A549 (cell line): Measurements from ENCODE around the gene C12orf75. TPM values are rescaled to one million over a fixed set of nuclear protein-coding genes. Genes with fewer than 3 reads are reported as not detected.
A peak's percentile ranks its signal among the peaks of the same experiment; 100 is the strongest.

Source experiments
- ATAC-seq, 2 experiments: fragments of 200-7000 bp in 1 of 2; fragments of >200 bp in 1 of 2; cut with Nextera tagmentation in 1 of 2; cut with Tn5 transposase in 1 of 2; 3 replicates each; pipeline versions ENCODE4 v1.8.0 to v1.9.1; 2018 to 2020; ENCODE audit warnings: mild to moderate bottlenecking in 1 of 2, moderate library complexity in 1 of 2
- CTCF ChIA-PET: fragments of 300-600 bp; sonication (Branson Sonifier 250); formaldehyde crosslinking; extraction: SDS; loops from one replicate; lab custom pipeline; 2021; ENCODE audit warnings: antibody characterized with exemption, inconsistent platforms; lab: Yijun Ruan, JAX
- POLR2A ChIA-PET: fragments of 350-600 bp; formaldehyde crosslinking; extraction: SDS; loops from one replicate; lab custom pipeline; 2021; ENCODE audit warnings: antibody characterized with exemption, inconsistent platforms; lab: Yijun Ruan, JAX
- DNase-seq, 2 experiments: peaks; one replicate each; pipeline versions ENCODE4 v3.0.0 to v3.0.0-alpha.2; 2011 to 2016; ENCODE audit warnings: low read depth in 1 of 2, low spot score in 1 of 2
- FAIRE-seq: peaks from 2 replicates; lab custom pipeline; 2011; peaks lifted over from hg19 to GRCh38; lab: Jason Lieb, UNC
- H3K27ac ChIP-seq, 2 experiments: fragments of >200 bp; sonication (Bioruptor Twin); formaldehyde crosslinking; 3 replicates each; pipeline ENCODE4 v1.5.1; 2016 to 2017
- H3K4me1 ChIP-seq: fragments of >200 bp; sonication (Bioruptor Twin); formaldehyde crosslinking; 3 replicates; pipeline ENCODE4 v1.6.1; 2016
- H3K4me2 ChIP-seq: fragments of >200 bp; sonication (Bioruptor Twin); formaldehyde crosslinking; 3 replicates; pipeline ENCODE4 v1.6.1; 2016
- H3K4me3 ChIP-seq: fragments of >200 bp; sonication (Bioruptor Twin); formaldehyde crosslinking; 3 replicates; pipeline ENCODE4 v1.5.1; 2016
- H3K9me3 ChIP-seq: fragments of >200 bp; sonication (Bioruptor Twin); formaldehyde crosslinking; 3 replicates; pipeline ENCODE4 v1.6.1; 2016
- BHLHE40 ChIP-seq: IDR thresholded peaks from 2 replicates; pipeline ENCODE4 v1.6.1; 2012; ENCODE audit warnings: low read depth, low read length, inconsistent platforms
- CBX2 ChIP-seq: fragments of 200-600 bp; sonication (generic); IDR thresholded peaks from 2 replicates; pipeline ENCODE4 v1.6.1; 2016; ENCODE audit warnings: low read depth, mild to moderate bottlenecking, borderline replicate concordance
- CBX8 ChIP-seq: fragments of 200-600 bp; sonication (generic); IDR thresholded peaks from 2 replicates; pipeline ENCODE4 v1.6.1; 2016
- CEBPB ChIP-seq, 2 experiments: fragments of >200 bp in 1 of 2; sonication (Bioruptor Twin) in 1 of 2; formaldehyde crosslinking in 1 of 2; IDR thresholded peaks; 2 replicates each; pipeline ENCODE4 v1.6.1; 2012 to 2016
- EHMT2 ChIP-seq: fragments of 200-600 bp; sonication (generic); IDR thresholded peaks from 2 replicates; pipeline ENCODE4 v1.6.1; 2016; ENCODE audit warnings: antibody characterized with exemption, low read depth, mild to moderate bottlenecking, moderate library complexity
- FOSB ChIP-seq: fragments of 250-450 bp; sonication (Bioruptor Pico); IDR thresholded peaks from 2 replicates; pipeline ENCODE4 v1.5.0; 2020; ENCODE audit warnings: mild to moderate bottlenecking, moderate library complexity
- FOSL2 ChIP-seq, 2 experiments: fragments of 450-650 bp in 1 of 2; fragments of >200 bp in 1 of 2; sonication (Bioruptor Twin) in 1 of 2; formaldehyde crosslinking; IDR thresholded peaks; 2 replicates each; pipeline versions ENCODE4 v1.5.0 to v1.6.1; 2016 to 2020; ENCODE audit warnings: mild to moderate bottlenecking in 1 of 2, moderate library complexity in 1 of 2
- GATA3 ChIP-seq: IDR thresholded peaks from 2 replicates; pipeline ENCODE4 v1.6.1; 2012; ENCODE audit warnings: borderline replicate concordance
- HDAC2 ChIP-seq: fragments of 200-600 bp; sonication (generic); IDR thresholded peaks from 2 replicates; pipeline ENCODE4 v1.6.1; 2016
- HES2 ChIP-seq: fragments of >200 bp; sonication (Bioruptor Twin); formaldehyde crosslinking; IDR thresholded peaks from 2 replicates; pipeline ENCODE4 v1.6.1; 2016
- HEYL ChIP-seq: fragments of 250-450 bp; sonication (Bioruptor Pico); IDR thresholded peaks from 2 replicates; pipeline ENCODE4 v1.8.0; 2021; ENCODE audit warnings: mild to moderate bottlenecking, moderate library complexity
- HOXB13 ChIP-seq: fragments of 250-450 bp; sonication (Bioruptor Pico); IDR thresholded peaks from 2 replicates; pipeline ENCODE4 v1.5.0; 2020; ENCODE audit warnings: low read depth, mild to moderate bottlenecking, moderate library complexity
- JUN ChIP-seq, 2 experiments: fragments of >200 bp; sonication (Bioruptor Twin); formaldehyde crosslinking; IDR thresholded peaks; 2 replicates in 1 of 2; 3 replicates in 1 of 2; pipeline ENCODE4 v1.6.1; 2016 to 2017
- JUNB ChIP-seq: fragments of >200 bp; sonication (Bioruptor Twin); formaldehyde crosslinking; IDR thresholded peaks from 2 replicates; pipeline ENCODE4 v1.6.1; 2016
- KDM1A ChIP-seq: fragments of 200-600 bp; sonication (generic); IDR thresholded peaks from 2 replicates; pipeline ENCODE4 v1.6.1; 2016; ENCODE audit warnings: low read depth, mild to moderate bottlenecking
- KDM5A ChIP-seq: fragments of 200-600 bp; sonication (generic); IDR thresholded peaks from 2 replicates; pipeline ENCODE4 v1.6.1; 2016; ENCODE audit warnings: antibody characterized with exemption, mild to moderate bottlenecking
- MAFK ChIP-seq: fragments of 450-650 bp; IDR thresholded peaks from 2 replicates; pipeline ENCODE4 v1.6.1; 2014; ENCODE audit not compliant: partially characterized antibody
- MAX ChIP-seq: IDR thresholded peaks from 2 replicates; pipeline ENCODE4 v1.6.1; 2012
- MAZ ChIP-seq: fragments of 150-350 bp; IDR thresholded peaks from 2 replicates; pipeline ENCODE4 v1.6.1; 2014; ENCODE audit warnings: antibody characterized with exemption, low read depth, low read length, borderline replicate concordance
- NFE2L2 ChIP-seq: fragments of 150-350 bp; conservative IDR thresholded peaks from 2 replicates; pipeline ENCODE4 v1.6.1; 2014; ENCODE audit warnings: low read length
- NPAS2 ChIP-seq: fragments of 250-450 bp; sonication (Bioruptor Pico); IDR thresholded peaks from 2 replicates; pipeline ENCODE4 v1.8.0; 2022; ENCODE audit warnings: mild to moderate bottlenecking, moderate library complexity, borderline replicate concordance
- PBX3 ChIP-seq: IDR thresholded peaks from 2 replicates; pipeline ENCODE4 v1.6.1; 2012
- POLR2A ChIP-seq: IDR thresholded peaks from 2 replicates; pipeline ENCODE4 v1.6.1; 2012; ENCODE audit warnings: mild to moderate bottlenecking, low read length
- POLR2AphosphoS2 ChIP-seq: conservative IDR thresholded peaks from 2 replicates; pipeline ENCODE4 v1.6.1; 2012; ENCODE audit warnings: low read length, improper control_type of control experiment, inconsistent platforms
- RAD21 ChIP-seq, 2 experiments: fragments of >200 bp in 1 of 2; sonication (Bioruptor Twin) in 1 of 2; formaldehyde crosslinking in 1 of 2; IDR thresholded peaks in 1 of 2; conservative IDR thresholded peaks in 1 of 2; 2 replicates in 1 of 2; 3 replicates in 1 of 2; pipeline ENCODE4 v1.6.1; 2012 to 2018; ENCODE audit warnings: inconsistent platforms in 1 of 2
- RCOR1 ChIP-seq: fragments of 150-350 bp; IDR thresholded peaks from 2 replicates; pipeline ENCODE4 v1.6.1; 2014; ENCODE audit warnings: antibody characterized with exemption, low read length, low read depth
- REST ChIP-seq: fragments of 200-600 bp; sonication (generic); IDR thresholded peaks from 2 replicates; pipeline ENCODE4 v1.6.1; 2016; ENCODE audit warnings: antibody characterized with exemption, mild to moderate bottlenecking, moderate library complexity
- USF2 ChIP-seq: fragments of 450-650 bp; IDR thresholded peaks from 2 replicates; pipeline ENCODE4 v1.6.1; 2014; ENCODE audit warnings: antibody characterized with exemption
- ZC3H11A ChIP-seq: fragments of 450-650 bp; IDR thresholded peaks from 2 replicates; pipeline ENCODE4 v1.6.1; 2014; ENCODE audit warnings: antibody characterized with exemption, mild to moderate bottlenecking
- ZSCAN20 ChIP-seq: fragments of 250-450 bp; sonication (Bioruptor Pico); IDR thresholded peaks from 2 replicates; pipeline ENCODE4 v1.8.0; 2022; ENCODE audit warnings: mild to moderate bottlenecking, moderate library complexity
- WGBS: methylation state at CpG from one replicate; pipeline ENCODE4 v1.1.6; 2017; ENCODE audit errors: missing lambda C conversion rate; 5-methylcytosine and 5-hydroxymethylcytosine counted together
- polyA plus RNA-seq, 4 experiments: library from polyadenylated mRNA; depleted of rRNA in 3 of 4; stranded (reverse); fragments of >200 nt; fragmentation: RNase III in 1 of 4; extraction: RNeasy Plus Mini Kit Qiagen cat#74134 plus additional on column Dnase treatment in 1 of 4; gene quantifications; 2 replicates in 3 of 4; 3 replicates in 1 of 4; pipeline ENCODE4 v1.2.3, GENCODE V29; 2011 to 2017

C12orf75 gene
- polyA plus RNA-seq, 2 of the 4 experiments (the other 2 are of a cell fraction) = 210 to 298 TPM

- no peak for TF ChIP-seq HDAC2
- no peak for TF ChIP-seq HOXB13
- TF ChIP-seq JUNB = no peak
- TF ChIP-seq, all 56 proteins: peak for 0
- Histone ChIP-seq H3K4me2 (no peak overlapping the region), H3K9me3 (no peaks in the 10 kb centered on the region), H3K4me1 (peaks cover 8% of the 10 kb centered on the region; the same call in 1 of the 3 replicates), H3K27ac (no peak overlapping the region), H3K4me3 (no peak overlapping the region)
- 83% methylated on average over 7 of the region's 7 CpGs for WGBS
- FAIRE-seq (peak; percentile 54), ATAC-seq (no peak), DNase-seq (no peak)
- ChIA-PET CTCF (interaction anchor here (0.9 to 3.1 kb wide), 3 partner anchors 722 to 812 kb away, joined by 3 to 10 read pairs (median 3); no protein-coding TSS in a partner anchor), POLR2A (no interaction called here)
These were observed 83.5 kb downstream of the C12orf75 start for GRCh38 chr12:105413911-105414487.

- Histone ChIP-seq H3K4me3 (no peak overlapping the region), H3K9me3 (no peaks in the 10 kb centered on the region), H3K4me2 (no peak overlapping the region), H3K4me1 (peaks cover 12% of the 10 kb centered on the region; the same call in 1 of the 3 replicates), H3K27ac (0 out of 6 replicates have a peak overlapping the region, but pooled peaks of 1 of the 2 experiments have one; percentile 5)
- 14% methylated on average over 4 of the region's 4 CpGs for WGBS
- DNase-seq = no peak
- FAIRE-seq = no peak
- POLR2A ChIA-PET = no interaction called here
- peak; percentile 45 to 54; a peak in 3 of 6 replicates for ATAC-seq
- CTCF ChIA-PET = interaction anchor here (1.2 to 5.2 kb wide), 6 partner anchors 288 to 809 kb away, joined by 4 to 135 read pairs (median 18); partner anchors contain the start of gene NUAK1
- no peak for TF ChIP-seq BHLHE40
- TF ChIP-seq FOSB (CRISPR knock-in tag) = no peak
- TF ChIP-seq RAD21 (conservative IDR thresholded peaks at IDR 0.05 in 1 of 2, IDR thresholded peaks at IDR 0.05 in 1 of 2) = no peak
- TF ChIP-seq MAFK = no peak
- TF ChIP-seq POLR2AphosphoS2 = no peak
- no peak for TF ChIP-seq HDAC2
- TF ChIP-seq FOSL2 (IDR thresholded peaks at IDR 0.05) = no peak
- TF ChIP-seq FOSL2 (CRISPR knock-in tag; IDR thresholded peaks at IDR 0.05) = no peak
- TF ChIP-seq NPAS2 = no peak
- TF ChIP-seq HOXB13 = no peak
- no peak for TF ChIP-seq CBX2
- TF ChIP-seq REST = no peak
- no peak for TF ChIP-seq KDM1A
- no peak for TF ChIP-seq NFE2L2
- no peak for TF ChIP-seq MAZ
- TF ChIP-seq HEYL (CRISPR knock-in tag) = no peak
These were observed 87.2 kb downstream of the C12orf75 start for GRCh38 chr12:105417732-105418131.

GRCh38 chr12:105418229-105418628, 87.7 kb downstream of the C12orf75 start:
- no peak overlapping the region for H3K4me3 ChIP-seq
- ATAC-seq (peak; percentile 62 to 84), DNase-seq (peak; percentile 21 to 79), FAIRE-seq (no peak)
- H3K4me1 ChIP-seq = peaks cover 12% of the 10 kb centered on the region; the same call in 1 of the 3 replicates
- H3K27ac ChIP-seq = no peak overlapping the region
- H3K9me3 ChIP-seq = no peaks in the 10 kb centered on the region
- POLR2A ChIA-PET = no interaction called here
- WGBS = 48% methylated on average over 5 of the region's 5 CpGs
- H3K4me2 ChIP-seq = no peak overlapping the region
- CTCF ChIA-PET = interaction anchor here (1.2 to 5.2 kb wide), 6 partner anchors 288 to 809 kb away, joined by 4 to 135 read pairs (median 18); partner anchors contain the start of gene NUAK1
- TF ChIP-seq POLR2A (no peak), CEBPB (IDR thresholded peaks at IDR 0.05) (no peak), MAFK (no peak), JUNB (no peak), ZC3H11A (no peak), CBX8 (no peak), KDM5A (no peak), NPAS2 (no peak), PBX3 (no peak), HES2 (no peak), KDM1A (no peak), MAX (peak; percentile 28; the same call in 1 of the 2 replicates), RCOR1 (no peak), EHMT2 (no peak), JUN (IDR thresholded peaks at IDR 0.05) (no peak), ZSCAN20 (CRISPR knock-in tag) (no peak), POLR2AphosphoS2 (no peak), USF2 (peak; percentile 74), GATA3 (no peak)
